ENCODE results near the gene KSR2. TPM values are rescaled to one million over a fixed set of nuclear protein-coding genes. Genes with fewer than 3 reads are reported as not detected.

KSR2 gene
- total and polyA plus RNA-seq, 2 of the 13 experiments (the other 11 are each of a cell fraction or from before 2014, with no cell fraction given): 0.02 TPM; not detected in 1

DNA sequence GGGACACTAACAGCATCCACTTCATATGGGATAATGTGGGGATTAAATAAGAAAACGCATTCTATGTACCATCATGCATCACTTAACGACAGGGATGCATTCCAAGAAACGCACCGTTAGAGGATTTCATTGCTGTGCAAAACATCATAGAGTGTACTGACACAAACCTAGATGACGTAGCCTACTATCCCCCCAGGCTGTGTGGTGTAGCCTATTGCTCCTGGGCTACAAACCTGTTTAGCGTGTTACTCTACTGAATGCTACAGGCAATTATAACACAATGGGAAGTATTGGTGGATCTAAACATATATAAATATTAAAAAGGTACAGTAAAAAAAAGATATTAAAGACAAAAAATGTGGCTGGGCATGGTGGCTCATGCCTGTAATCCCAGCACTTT lies 230.6 kb downstream of the KSR2 start:
- FAIRE-seq (no peak), ATAC-seq (no peak), DNase-seq (ENCODE audit: low spot score) (no peak)
- Histone ChIP-seq H3K4me2 (ENCODE audit: low read depth, low read length) (no peak overlapping the region), H3K4me3 (replicated peaks in 1 of 3; ENCODE audit: insufficient read depth in 1 of 3, low read depth in 2 of 3, low read length in 3 of 3) (no peak overlapping the region), H4K20me1 (ENCODE audit: insufficient read depth, low read length) (no peaks in the 10 kb centered on the region), H3K27me3 (ENCODE audit: control insufficient read depth in 1 of 2, insufficient read depth in 2 of 2, low read length in 2 of 2) (peaks cover 0 to 3% of the 10 kb centered on the region in 2 experiments; a peak in 1 of 5 replicates), H3K9me3 (ENCODE audit: low read length) (no peaks in the 10 kb centered on the region), H2AFZ (ENCODE audit: low read length) (no peak overlapping the region), H3K9ac (ENCODE audit: insufficient read depth, low read depth, low read length) (no peak overlapping the region), H3K79me2 (ENCODE audit: insufficient read depth, low read length) (no peaks in the 10 kb centered on the region), H3K36me3 (replicated peaks in 1 of 2; ENCODE audit: control insufficient read depth in 1 of 2, insufficient read depth in 2 of 2, low read length in 2 of 2) (no peaks in the 10 kb centered on the region), H3K4me1 (ENCODE audit: insufficient read depth, low read length) (no peaks in the 10 kb centered on the region), H3K27ac (ENCODE audit: extremely low read length, insufficient read depth, low read length) (no peak overlapping the region)
- ChIA-PET CTCF (ENCODE audit: low intra/inter-chr PET ratio, low total read pairs) (no interaction called here), POLR2A (no interaction called here)
- in situ Hi-C loops (cut with HindIII; ENCODE audit: extremely low pct_ligation_motif_present, low pct_unique_long_range_greater_than_20kb) (no loop called here), intact Hi-C loops (cut with micrococcal nuclease; ENCODE audit: unreplicated experiment) (no loop called here)
- WGBS (ENCODE audit: low lambda C conversion rate): 56% methylated on average over 6 of the region's 6 CpGs
- TF ChIP-seq MYNN (CRISPR knock-in tag; IDR thresholded peaks at IDR 0.05; ENCODE audit: low read depth) (no peak), RCOR2 (CRISPR knock-in tag; IDR thresholded peaks at IDR 0.05) (no peak), NR2C2 (CRISPR knock-in tag; IDR thresholded peaks at IDR 0.05; ENCODE audit: borderline replicate concordance) (no peak), ZNF326 (CRISPR knock-in tag; IDR thresholded peaks at IDR 0.05; ENCODE audit: borderline replicate concordance) (no peak), CREM (IDR thresholded peaks at IDR 0.05) (no peak), CREM (CRISPR knock-in tag; IDR thresholded peaks at IDR 0.05) (no peak), ZNF83 (CRISPR knock-in tag; IDR thresholded peaks at IDR 0.05; ENCODE audit: borderline replicate concordance) (no peak), MEIS1 (CRISPR knock-in tag; IDR thresholded peaks at IDR 0.05; ENCODE audit: borderline replicate concordance) (no peak), SP1 (IDR thresholded peaks at IDR 0.05) (no peak), SP1 (CRISPR knock-in tag; IDR thresholded peaks at IDR 0.05) (no peak), KAT8 (CRISPR knock-in tag; IDR thresholded peaks at IDR 0.05) (no peak), SALL1 (CRISPR knock-in tag; IDR thresholded peaks at IDR 0.05) (no peak), ZNF780A (CRISPR knock-in tag; IDR thresholded peaks at IDR 0.05) (no peak), NFKB2 (CRISPR knock-in tag; IDR thresholded peaks at IDR 0.05; ENCODE audit: borderline replicate concordance) (no peak)
- TF ChIP-seq, protein P1, sequence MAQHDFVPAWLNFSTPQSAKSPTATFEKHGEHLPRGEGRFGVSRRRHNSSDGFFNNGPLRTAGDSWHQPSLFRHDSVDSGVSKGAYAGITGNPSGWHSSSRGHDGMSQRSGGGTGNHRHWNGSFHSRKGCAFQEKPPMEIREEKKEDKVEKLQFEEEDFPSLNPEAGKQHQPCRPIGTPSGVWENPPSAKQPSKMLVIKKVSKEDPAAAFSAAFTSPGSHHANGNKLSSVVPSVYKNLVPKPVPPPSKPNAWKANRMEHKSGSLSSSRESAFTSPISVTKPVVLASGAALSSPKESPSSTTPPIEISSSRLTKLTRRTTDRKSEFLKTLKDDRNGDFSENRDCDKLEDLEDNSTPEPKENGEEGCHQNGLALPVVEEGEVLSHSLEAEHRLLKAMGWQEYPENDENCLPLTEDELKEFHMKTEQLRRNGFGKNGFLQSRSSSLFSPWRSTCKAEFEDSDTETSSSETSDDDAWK (CRISPR knock-in tag; IDR thresholded peaks at IDR 0.05): no peak
- TF ChIP-seq, protein P2, sequence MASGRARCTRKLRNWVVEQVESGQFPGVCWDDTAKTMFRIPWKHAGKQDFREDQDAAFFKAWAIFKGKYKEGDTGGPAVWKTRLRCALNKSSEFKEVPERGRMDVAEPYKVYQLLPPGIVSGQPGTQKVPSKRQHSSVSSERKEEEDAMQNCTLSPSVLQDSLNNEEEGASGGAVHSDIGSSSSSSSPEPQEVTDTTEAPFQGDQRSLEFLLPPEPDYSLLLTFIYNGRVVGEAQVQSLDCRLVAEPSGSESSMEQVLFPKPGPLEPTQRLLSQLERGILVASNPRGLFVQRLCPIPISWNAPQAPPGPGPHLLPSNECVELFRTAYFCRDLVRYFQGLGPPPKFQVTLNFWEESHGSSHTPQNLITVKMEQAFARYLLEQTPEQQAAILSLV (CRISPR knock-in tag; IDR thresholded peaks at IDR 0.05; ENCODE audit: borderline replicate concordance): no peak
- no TSS peak for BruUV-seq (replicated peaks)

Measured in HepG2 (cell line).